Esophagus muscularis mucosa (tissue), 4 donors: Measurements from ENCODE around the gene VPS9D1. TPM values are rescaled to one million over a fixed set of nuclear protein-coding genes. Genes with fewer than 3 reads are reported as not detected.

Source experiments
- DNase-seq: peaks from one replicate; pipeline ENCODE4 v3.0.0-alpha.2; 2017; ENCODE audit errors: extremely low spot score
- H3K27ac ChIP-seq, 4 donors: fragments of 200-600 bp; sonication (generic); replicated peaks in 1 of 4; 1 replicate in 3 of 4; 2 replicates in 1 of 4; pipeline ENCODE4 v1.5.1; 2016 to 2019; ENCODE audit warnings: mild to moderate bottlenecking in 1 of 4
- H3K27me3 ChIP-seq, 4 donors: fragments of 200-600 bp; sonication (generic); one replicate each; pipeline versions ENCODE4 v1.5.1 to v1.6.0; 2016 to 2019
- H3K36me3 ChIP-seq, 4 donors: fragments of 200-600 bp; sonication (generic); one replicate each; pipeline ENCODE4 v1.5.1; 2016 to 2019
- H3K4me1 ChIP-seq, 4 donors: fragments of 200-600 bp; sonication (generic); one replicate each; pipeline ENCODE4 v1.5.1; 2016 to 2019
- H3K4me3 ChIP-seq, 4 donors: fragments of 200-600 bp; sonication (generic); 1 replicate in 2 of 4; 2 replicates in 2 of 4; pipeline ENCODE4 v1.5.1; 2016 to 2019; ENCODE audit warnings: mild to moderate bottlenecking in 4 of 4, moderate library complexity in 1 of 4
- H3K9me3 ChIP-seq, 4 donors: fragments of 200-600 bp; sonication (generic); 1 replicate in 3 of 4; 2 replicates in 1 of 4; pipeline ENCODE4 v1.5.1; 2016 to 2019
- EP300 ChIP-seq: sonication (generic); formaldehyde crosslinking; IDR thresholded peaks from one replicate; pipeline ENCODE4 v1.6.1; 2017; ENCODE audit warnings: antibody characterized with exemption
- POLR2A ChIP-seq: fragments of 450-650 bp; IDR thresholded peaks from one replicate; pipeline ENCODE4 v1.6.1; 2017; ENCODE audit warnings: antibody characterized with exemption, moderate library complexity, mild to moderate bottlenecking, low read depth
- POLR2AphosphoS5 ChIP-seq, 2 donors: sonication (generic); formaldehyde crosslinking; IDR thresholded peaks; one replicate each; pipeline ENCODE4 v1.6.1; 2017; ENCODE audit warnings: antibody characterized with exemption in 2 of 2
- WGBS: methylation state at CpG from one replicate; pipeline ENCODE4 v1.1.5; 2018; 5-methylcytosine and 5-hydroxymethylcytosine counted together
- intact Hi-C: fragments of 100-400 bp; cut with DNase I; formaldehyde crosslinking; loops from one replicate; pipeline ENCODE4 v1.15.1; 2023
- total RNA-seq, 4 donors: library from RNA; depleted of rRNA; stranded (reverse); fragments of >200 nt; gene quantifications; one replicate each; pipeline versions ENCODE4 v1.1.0 to v1.2.1, GENCODE V29; 2016
- TF ChIP-seq, protein P1 (sequence below), 3 experiments: fragments of 200-600 bp in 2 of 3; fragments of 450-650 bp in 1 of 3; sonication (generic) in 2 of 3; IDR thresholded peaks; one replicate each; pipeline ENCODE4 v1.5.1; 2017 to 2019; ENCODE audit warnings: antibody characterized with exemption in 3 of 3, mild to moderate bottlenecking in 2 of 3, moderate library complexity in 1 of 3

VPS9D1 gene
- total RNA-seq, 4 donors from 2014 or later, result 4.6 to 10.2 (median 7.1) TPM

GRCh38 chr16:89697616-89698331 lies 22.9 kb downstream of the VPS9D1 start:
- Histone ChIP-seq H3K36me3 (peaks cover 15 to 54% (median 50%) of the 10 kb centered on the region in 4 donors), H3K9me3 (no peaks in the 10 kb centered on the region), H3K4me3 (no peak overlapping the region), H3K27ac (no peak overlapping the region), H3K4me1 (peaks cover 15 to 32% (median 30%) of the 10 kb centered on the region in 4 donors), H3K27me3 (no peaks in the 10 kb centered on the region)
- 80% methylated on average over 3 of the region's 32 CpGs for WGBS
- DNase-seq, result no peak
- intact Hi-C loops, result no loop called here
- no peak for TF ChIP-seq EP300
- no peak for TF ChIP-seq POLR2A
- no peak for TF ChIP-seq POLR2AphosphoS5 (IDR thresholded peaks at IDR 0.05)
- TF ChIP-seq, protein P1, sequence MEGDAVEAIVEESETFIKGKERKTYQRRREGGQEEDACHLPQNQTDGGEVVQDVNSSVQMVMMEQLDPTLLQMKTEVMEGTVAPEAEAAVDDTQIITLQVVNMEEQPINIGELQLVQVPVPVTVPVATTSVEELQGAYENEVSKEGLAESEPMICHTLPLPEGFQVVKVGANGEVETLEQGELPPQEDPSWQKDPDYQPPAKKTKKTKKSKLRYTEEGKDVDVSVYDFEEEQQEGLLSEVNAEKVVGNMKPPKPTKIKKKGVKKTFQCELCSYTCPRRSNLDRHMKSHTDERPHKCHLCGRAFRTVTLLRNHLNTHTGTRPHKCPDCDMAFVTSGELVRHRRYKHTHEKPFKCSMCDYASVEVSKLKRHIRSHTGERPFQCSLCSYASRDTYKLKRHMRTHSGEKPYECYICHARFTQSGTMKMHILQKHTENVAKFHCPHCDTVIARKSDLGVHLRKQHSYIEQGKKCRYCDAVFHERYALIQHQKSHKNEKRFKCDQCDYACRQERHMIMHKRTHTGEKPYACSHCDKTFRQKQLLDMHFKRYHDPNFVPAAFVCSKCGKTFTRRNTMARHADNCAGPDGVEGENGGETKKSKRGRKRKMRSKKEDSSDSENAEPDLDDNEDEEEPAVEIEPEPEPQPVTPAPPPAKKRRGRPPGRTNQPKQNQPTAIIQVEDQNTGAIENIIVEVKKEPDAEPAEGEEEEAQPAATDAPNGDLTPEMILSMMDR (IDR thresholded peaks at IDR 0.05), result no peak

- DNase-seq, result no peak
- no peaks in the 10 kb centered on the region for H3K9me3 ChIP-seq
- H3K36me3 ChIP-seq, result peaks cover 15 to 60% (median 56%) of the 10 kb centered on the region in 4 donors
- 96% methylated on average over 8 of the region's 19 CpGs for WGBS
- H3K27ac ChIP-seq, result no peak overlapping the region
- H3K4me3 ChIP-seq, result no peak overlapping the region
- intact Hi-C loops, result no loop called here
- H3K27me3 ChIP-seq, result no peaks in the 10 kb centered on the region
- TF ChIP-seq POLR2AphosphoS5 (IDR thresholded peaks at IDR 0.05) (no peak), POLR2A (no peak), EP300 (no peak)
- TF ChIP-seq, protein P1 (IDR thresholded peaks at IDR 0.05), result no peak
- H3K4me1 ChIP-seq, result peaks cover 15 to 30% (median 27%) of the 10 kb centered on the region in 4 donors
Measured at GRCh38 chr16:89697161-89697615, 23.5 kb downstream of the VPS9D1 start.

GRCh38 chr16:89696670-89697128 lies 24.0 kb downstream of the VPS9D1 start:
- no peak for DNase-seq
- no peak overlapping the region for H3K4me3 ChIP-seq
- TF ChIP-seq POLR2AphosphoS5 (IDR thresholded peaks at IDR 0.05) (no peak), EP300 (no peak), POLR2A (no peak)
- TF ChIP-seq, protein P1 (IDR thresholded peaks at IDR 0.05), result no peak
- intact Hi-C loops, result no loop called here
- no peaks in the 10 kb centered on the region for H3K9me3 ChIP-seq
- peaks cover 15 to 25% (median 23%) of the 10 kb centered on the region in 4 donors for H3K4me1 ChIP-seq
- H3K36me3 ChIP-seq, result peaks cover 19 to 64% (median 61%) of the 10 kb centered on the region in 4 donors
- H3K27me3 ChIP-seq, result no peaks in the 10 kb centered on the region
- 72% methylated on average over 4 of the region's 18 CpGs for WGBS
- no peak overlapping the region for H3K27ac ChIP-seq

- H3K4me1 ChIP-seq, result peaks cover 14 to 19% (median 17%) of the 10 kb centered on the region in 4 donors
- H3K27ac ChIP-seq, result no peak overlapping the region
- no peak for TF ChIP-seq POLR2AphosphoS5 (IDR thresholded peaks at IDR 0.05)
- TF ChIP-seq EP300, result no peak
- TF ChIP-seq, protein P1 (IDR thresholded peaks at IDR 0.05), result no peak
- no peak for TF ChIP-seq POLR2A
- H3K9me3 ChIP-seq, result no peaks in the 10 kb centered on the region
- 74% methylated on average over 24 of the region's 25 CpGs for WGBS
- no peak for DNase-seq
- no peak overlapping the region for H3K4me3 ChIP-seq
- intact Hi-C loops, result no loop called here
- H3K36me3 ChIP-seq, result peaks cover 26 to 71% (median 67%) of the 10 kb centered on the region in 4 donors
- no peaks in the 10 kb centered on the region for H3K27me3 ChIP-seq
Measured at GRCh38 chr16:89695875-89696669, 24.6 kb downstream of the VPS9D1 start.
